Gastroesophageal sphincter (tissue), 4 donors: ENCODE results near the gene MPC1. TPM values are rescaled to one million over a fixed set of nuclear protein-coding genes. Genes with fewer than 3 reads are reported as not detected.
"Not testable (repeated sequence)": the region's sequence is repeated elsewhere in the genome, so short reads cannot be mapped to it uniquely, and the experiment has no call there.

Experiments used
- ATAC-seq: fragments of 150-250 bp; one replicate; pipeline ENCODE4 v1.9.1; 2016; ENCODE audit warnings: mild to moderate bottlenecking, moderate library complexity
- H3K27ac ChIP-seq, 4 donors: fragments of 200-600 bp; sonication (generic) in 3 of 4; 1 replicate in 3 of 4; 2 replicates in 1 of 4; pipeline ENCODE4 v1.5.1; 2016 to 2019
- H3K27me3 ChIP-seq: fragments of 200-600 bp; sonication (generic); one replicate; pipeline ENCODE4 v1.5.1; 2019
- H3K36me3 ChIP-seq, 2 donors: fragments of 200-600 bp; sonication (generic); one replicate each; pipeline ENCODE4 v1.5.1; 2019; ENCODE audit warnings: control low read depth in 1 of 2
- H3K4me1 ChIP-seq, 3 donors: fragments of 200-600 bp; sonication (generic); 1 replicate in 2 of 3; 2 replicates in 1 of 3; pipeline ENCODE4 v1.5.1; 2016 to 2019; ENCODE audit warnings: control low read depth in 2 of 3
- H3K4me3 ChIP-seq, 2 donors: fragments of 200-600 bp; sonication (generic); one replicate each; pipeline ENCODE4 v1.5.1; 2019; ENCODE audit warnings: mild to moderate bottlenecking in 1 of 2, moderate library complexity in 1 of 2
- H3K9me3 ChIP-seq, 3 donors: fragments of 200-600 bp; sonication (generic); one replicate each; pipeline ENCODE4 v1.5.1; 2017 to 2019; ENCODE audit warnings: control low read depth in 2 of 3
- EP300 ChIP-seq: sonication (generic); formaldehyde crosslinking; IDR thresholded peaks from one replicate; pipeline ENCODE4 v1.6.1; 2017; ENCODE audit warnings: antibody characterized with exemption, mild to moderate bottlenecking
- POLR2A ChIP-seq, 2 donors: fragments of 450-650 bp; IDR thresholded peaks; one replicate each; pipeline ENCODE4 v1.6.1; 2017; ENCODE audit warnings: antibody characterized with exemption in 2 of 2, mild to moderate bottlenecking in 2 of 2, moderate library complexity in 1 of 2
- POLR2AphosphoS5 ChIP-seq: sonication (generic); formaldehyde crosslinking; IDR thresholded peaks from one replicate; pipeline ENCODE4 v1.6.1; 2017; ENCODE audit warnings: antibody characterized with exemption
- WGBS, 2 donors: methylation state at CpG; one replicate each; pipeline ENCODE4 v1.1.5; 2018; ENCODE audit warnings: low coverage in 1 of 2; 5-methylcytosine and 5-hydroxymethylcytosine counted together
- total RNA-seq, 4 donors: library from RNA; depleted of rRNA; stranded (reverse); fragments of >200 nt; gene quantifications; one replicate each; pipeline ENCODE4 v1.1.0, GENCODE V29; 2016
- TF ChIP-seq, protein P1 (sequence below), 4 experiments: fragments of 200-600 bp in 2 of 4; fragments of 450-650 bp in 2 of 4; sonication (generic) in 1 of 4; IDR thresholded peaks; one replicate each; pipeline ENCODE4 v1.5.1; 2017 to 2019; ENCODE audit warnings: antibody characterized with exemption in 4 of 4, mild to moderate bottlenecking in 2 of 4, moderate library complexity in 2 of 4

MPC1 gene
- total RNA-seq, 4 donors from 2014 or later, result 57.9 to 93.2 (median 72.8) TPM

- peaks cover 0 to 11% (median 0%) of the 10 kb centered on the region in 3 donors for H3K4me1 ChIP-seq
- no peak overlapping the region for H3K27ac ChIP-seq
- no peaks in the 10 kb centered on the region for H3K36me3 ChIP-seq
- 63 to 77% methylated on average over 3 of the region's 5 CpGs for WGBS, 2 donors
- no peaks in the 10 kb centered on the region for H3K27me3 ChIP-seq
- no peaks in the 10 kb centered on the region for H3K9me3 ChIP-seq
- no peak overlapping the region for H3K4me3 ChIP-seq
- ATAC-seq, result no peak
- TF ChIP-seq, protein P1, sequence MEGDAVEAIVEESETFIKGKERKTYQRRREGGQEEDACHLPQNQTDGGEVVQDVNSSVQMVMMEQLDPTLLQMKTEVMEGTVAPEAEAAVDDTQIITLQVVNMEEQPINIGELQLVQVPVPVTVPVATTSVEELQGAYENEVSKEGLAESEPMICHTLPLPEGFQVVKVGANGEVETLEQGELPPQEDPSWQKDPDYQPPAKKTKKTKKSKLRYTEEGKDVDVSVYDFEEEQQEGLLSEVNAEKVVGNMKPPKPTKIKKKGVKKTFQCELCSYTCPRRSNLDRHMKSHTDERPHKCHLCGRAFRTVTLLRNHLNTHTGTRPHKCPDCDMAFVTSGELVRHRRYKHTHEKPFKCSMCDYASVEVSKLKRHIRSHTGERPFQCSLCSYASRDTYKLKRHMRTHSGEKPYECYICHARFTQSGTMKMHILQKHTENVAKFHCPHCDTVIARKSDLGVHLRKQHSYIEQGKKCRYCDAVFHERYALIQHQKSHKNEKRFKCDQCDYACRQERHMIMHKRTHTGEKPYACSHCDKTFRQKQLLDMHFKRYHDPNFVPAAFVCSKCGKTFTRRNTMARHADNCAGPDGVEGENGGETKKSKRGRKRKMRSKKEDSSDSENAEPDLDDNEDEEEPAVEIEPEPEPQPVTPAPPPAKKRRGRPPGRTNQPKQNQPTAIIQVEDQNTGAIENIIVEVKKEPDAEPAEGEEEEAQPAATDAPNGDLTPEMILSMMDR (IDR thresholded peaks at IDR 0.05), result no peak
- no peak for TF ChIP-seq EP300
- no peak for TF ChIP-seq POLR2AphosphoS5
- TF ChIP-seq POLR2A (IDR thresholded peaks at IDR 0.05), result no peak
Measured at GRCh38 chr6:166387642-166388289, 5.0 kb upstream of the MPC1 start.

GRCh38 chr6:166387098-166387497 lies 4.4 kb upstream of the MPC1 start:
- H3K4me1 ChIP-seq, result peaks cover 0 to 11% (median 0%) of the 10 kb centered on the region in 3 donors
- not testable (repeated sequence) for ATAC-seq, H3K36me3 ChIP-seq, H3K27me3 ChIP-seq, H3K9me3 ChIP-seq, H3K27ac ChIP-seq, H3K4me3 ChIP-seq
- WGBS, 2 donors, result 91 to 96% methylated on average over 3 to 8 of the region's 9 CpGs

GRCh38 chr6:166386111-166386510 lies 3.4 kb upstream of the MPC1 start:
- H3K4me3 ChIP-seq, result no peak overlapping the region
- no peak overlapping the region for H3K27ac ChIP-seq
- TF ChIP-seq EP300 (no peak), POLR2AphosphoS5 (no peak)
- peaks cover 0 to 15% (median 0%) of the 10 kb centered on the region in 3 donors for H3K4me1 ChIP-seq
- ATAC-seq, result no peak
- 95% methylated on average over 4 of the region's 9 CpGs; no CpG with 5 or more reads in 1 of the 2 donors for WGBS, 2 donors
- no peaks in the 10 kb centered on the region for H3K27me3 ChIP-seq
- no peaks in the 10 kb centered on the region for H3K9me3 ChIP-seq
- H3K36me3 ChIP-seq, result no peaks in the 10 kb centered on the region

- TF ChIP-seq, protein P1 (IDR thresholded peaks at IDR 0.05), result peak in 2 of 4 experiments; percentile 44 to 50
- not testable (repeated sequence) for H3K9me3 ChIP-seq, ATAC-seq, H3K36me3 ChIP-seq, H3K27me3 ChIP-seq
- Histone ChIP-seq H3K4me1 (peaks cover 0 to 35% (median 0%) of the 10 kb centered on the region in 3 donors), H3K4me3 (peak overlapping the region; percentile 63 to 69), H3K27ac (peak overlapping the region; percentile 66 to 97 (median 94))
- WGBS, 2 donors, result 26 to 37% methylated on average over 11 to 22 of the region's 22 CpGs
Measured at GRCh38 chr6:166383802-166384363, 1.1 kb upstream of the MPC1 start.

- H3K9me3 ChIP-seq, result no peaks in the 10 kb centered on the region
- peak overlapping the region; percentile 67 to 97 (median 94) for H3K27ac ChIP-seq
- ATAC-seq, result peak; percentile 16
- no CpG with 5 or more reads among the region's 46 CpGs for WGBS, 2 donors
- peak overlapping the region; percentile 63 to 69 for H3K4me3 ChIP-seq
- no peaks in the 10 kb centered on the region for H3K27me3 ChIP-seq
- H3K4me1 ChIP-seq, result peaks cover 0 to 37% (median 0%) of the 10 kb centered on the region in 3 donors
- H3K36me3 ChIP-seq, result no peaks in the 10 kb centered on the region
- peak in 1 of 2 donors; percentile 70 for TF ChIP-seq POLR2A (IDR thresholded peaks at IDR 0.05)
- TF ChIP-seq POLR2AphosphoS5, result no peak
- TF ChIP-seq, protein P1 (IDR thresholded peaks at IDR 0.05), result peak in 1 of 4 experiments; percentile 8
- no peak for TF ChIP-seq EP300
Measured at GRCh38 chr6:166382500-166382932, 224 bp downstream of the MPC1 start.
